ENCODE results near the gene FAM110A. TPM values are rescaled to one million over a fixed set of nuclear protein-coding genes. Genes with fewer than 3 reads are reported as not detected.

FAM110A gene
- polyA plus RNA-seq, 1 experiment = 1.9 TPM

GRCh38 chr20:840503-840857, 7.0 kb downstream of the FAM110A start:
- no peak for DNase-seq (ENCODE audit: low read depth, low spot score)
- Histone ChIP-seq H3K27me3 (ENCODE audit: control insufficient read depth, insufficient read depth, low read length) (no peaks in the 10 kb centered on the region), H3K9me3 (ENCODE audit: control insufficient read depth, insufficient read depth, low read length) (no peaks in the 10 kb centered on the region; the same call in 1 of the 2 replicates), H3K27ac (ENCODE audit: low read depth, low read length) (no peak overlapping the region), H3K4me3 (ENCODE audit: low read depth, low read length) (no peak overlapping the region)
- ChIA-PET CTCF (interaction anchor here (1.0 kb wide), 1 partner anchor 115 kb away, joined by 4 read pairs; no protein-coding TSS in a partner anchor), POLR2A (no interaction called here)
- TF ChIP-seq, protein P1, sequence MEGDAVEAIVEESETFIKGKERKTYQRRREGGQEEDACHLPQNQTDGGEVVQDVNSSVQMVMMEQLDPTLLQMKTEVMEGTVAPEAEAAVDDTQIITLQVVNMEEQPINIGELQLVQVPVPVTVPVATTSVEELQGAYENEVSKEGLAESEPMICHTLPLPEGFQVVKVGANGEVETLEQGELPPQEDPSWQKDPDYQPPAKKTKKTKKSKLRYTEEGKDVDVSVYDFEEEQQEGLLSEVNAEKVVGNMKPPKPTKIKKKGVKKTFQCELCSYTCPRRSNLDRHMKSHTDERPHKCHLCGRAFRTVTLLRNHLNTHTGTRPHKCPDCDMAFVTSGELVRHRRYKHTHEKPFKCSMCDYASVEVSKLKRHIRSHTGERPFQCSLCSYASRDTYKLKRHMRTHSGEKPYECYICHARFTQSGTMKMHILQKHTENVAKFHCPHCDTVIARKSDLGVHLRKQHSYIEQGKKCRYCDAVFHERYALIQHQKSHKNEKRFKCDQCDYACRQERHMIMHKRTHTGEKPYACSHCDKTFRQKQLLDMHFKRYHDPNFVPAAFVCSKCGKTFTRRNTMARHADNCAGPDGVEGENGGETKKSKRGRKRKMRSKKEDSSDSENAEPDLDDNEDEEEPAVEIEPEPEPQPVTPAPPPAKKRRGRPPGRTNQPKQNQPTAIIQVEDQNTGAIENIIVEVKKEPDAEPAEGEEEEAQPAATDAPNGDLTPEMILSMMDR (IDR thresholded peaks at IDR 0.05; ENCODE audit: low read depth, low read length) = no peak

DNA sequence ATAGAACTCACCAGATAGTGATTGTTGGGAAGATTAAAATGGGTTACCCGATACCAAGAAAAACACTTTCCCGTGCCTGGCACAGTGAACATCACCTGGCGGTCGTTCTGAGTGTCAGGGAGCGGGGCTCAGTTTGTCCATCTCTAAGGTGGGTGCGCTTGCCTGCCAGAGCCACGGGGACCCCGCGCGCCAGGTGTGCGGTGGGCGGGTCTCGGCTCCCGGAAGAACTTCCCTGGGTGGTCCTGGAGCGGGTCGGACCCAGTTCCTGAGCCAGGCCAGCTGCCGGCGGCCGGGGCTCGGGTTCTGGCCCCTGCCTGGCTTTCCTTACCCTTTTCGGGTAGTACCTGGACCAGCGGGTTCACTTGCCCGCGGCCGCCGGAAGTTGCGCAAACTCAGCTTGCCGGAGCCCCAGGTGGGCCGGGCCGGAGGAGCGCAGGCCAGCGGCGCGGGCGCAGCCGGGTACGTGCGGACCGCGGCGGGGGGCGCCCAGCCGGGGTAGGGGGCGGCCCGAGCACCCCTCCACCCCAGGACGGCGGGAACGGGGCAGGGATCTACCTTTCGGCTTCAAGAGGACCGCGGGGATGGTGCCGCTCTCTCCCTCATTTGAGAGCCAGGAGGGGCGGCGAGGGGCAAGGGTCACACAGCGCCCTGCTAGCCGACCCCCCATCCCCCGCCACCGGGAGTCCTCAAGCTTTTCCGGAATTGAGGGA, 7.5 kb downstream of the FAM110A start:
- peak overlapping the region; percentile 57 for H3K4me3 ChIP-seq (ENCODE audit: low read depth, low read length)
- H3K27me3 ChIP-seq (ENCODE audit: control insufficient read depth, insufficient read depth, low read length) = no peaks in the 10 kb centered on the region
- ChIA-PET CTCF (no interaction called here), POLR2A (no interaction called here)
- TF ChIP-seq, protein P1 (IDR thresholded peaks at IDR 0.05; ENCODE audit: low read depth, low read length) = no peak
- DNase-seq (ENCODE audit: low read depth, low spot score) = no peak
- no peak overlapping the region for H3K27ac ChIP-seq (ENCODE audit: low read depth, low read length)
- no peaks in the 10 kb centered on the region; the same call in 1 of the 2 replicates for H3K9me3 ChIP-seq (ENCODE audit: control insufficient read depth, insufficient read depth, low read length)

GRCh38 chr20:841568-842546, 8.3 kb downstream of the FAM110A start:
- DNase-seq (ENCODE audit: low read depth, low spot score) = no peak
- H3K27ac ChIP-seq (ENCODE audit: low read depth, low read length) = no peak overlapping the region
- H3K27me3 ChIP-seq (ENCODE audit: control insufficient read depth, insufficient read depth, low read length) = no peaks in the 10 kb centered on the region
- H3K9me3 ChIP-seq (ENCODE audit: control insufficient read depth, insufficient read depth, low read length) = no peaks in the 10 kb centered on the region; the same call in 1 of the 2 replicates
- TF ChIP-seq, protein P1 (IDR thresholded peaks at IDR 0.05; ENCODE audit: low read depth, low read length) = no peak
- ChIA-PET POLR2A (interaction anchor here (0.6 kb wide), 1 partner anchor 12 kb away, joined by 7 read pairs; no protein-coding TSS in a partner anchor), CTCF (no interaction called here)
- peak overlapping the region; percentile 57 for H3K4me3 ChIP-seq (ENCODE audit: low read depth, low read length)

GRCh38 chr20:842547-842940, 9.0 kb downstream of the FAM110A start:
- Histone ChIP-seq H3K27ac (ENCODE audit: low read depth, low read length) (no peak overlapping the region), H3K9me3 (ENCODE audit: control insufficient read depth, insufficient read depth, low read length) (no peaks in the 10 kb centered on the region; the same call in 1 of the 2 replicates), H3K27me3 (ENCODE audit: control insufficient read depth, insufficient read depth, low read length) (no peaks in the 10 kb centered on the region), H3K4me3 (ENCODE audit: low read depth, low read length) (no peak overlapping the region)
- ChIA-PET POLR2A (interaction anchor here (0.6 to 1.0 kb wide), 2 partner anchors 9 to 13 kb away, joined by 3 to 7 read pairs; partner anchors contain the start of gene FAM110A), CTCF (no interaction called here)
- DNase-seq (ENCODE audit: low read depth, low spot score) = no peak
- TF ChIP-seq, protein P1 (IDR thresholded peaks at IDR 0.05; ENCODE audit: low read depth, low read length) = no peak

All from AG04450 (cell line).